NOMO-1 treated with DMSO at 0.1 percent for 48 hours (cell line): ENCODE measurements around the gene FGF4.

Experiments used
- DNase-seq: peaks from one replicate; lab custom pipeline; 2025; ENCODE audit not compliant: unreplicated experiment; lab: John Stamatoyannopoulos, UW

Gene FGF4

DNA sequence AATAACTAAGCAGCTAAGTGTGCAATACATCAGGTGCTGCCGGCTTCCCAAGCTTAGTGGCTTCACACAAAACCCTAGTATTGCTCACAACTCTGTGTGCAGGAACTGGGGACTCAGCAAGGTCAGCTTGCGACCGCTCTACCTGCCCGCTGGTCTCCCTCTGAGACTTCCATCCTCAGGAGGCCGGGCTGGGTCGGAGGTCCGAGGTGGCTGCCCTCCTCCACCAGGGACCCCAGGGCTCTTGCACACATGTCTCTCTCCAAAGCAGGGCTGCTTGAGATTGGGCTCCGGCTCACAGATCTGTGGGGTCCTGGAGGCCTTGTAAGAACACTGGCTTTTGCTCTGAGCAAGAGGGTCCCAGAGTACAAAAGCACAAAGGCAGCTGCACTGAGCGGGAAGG is 45.9 kb downstream of the FGF4 start:
- DNase-seq: no peak

DNA sequence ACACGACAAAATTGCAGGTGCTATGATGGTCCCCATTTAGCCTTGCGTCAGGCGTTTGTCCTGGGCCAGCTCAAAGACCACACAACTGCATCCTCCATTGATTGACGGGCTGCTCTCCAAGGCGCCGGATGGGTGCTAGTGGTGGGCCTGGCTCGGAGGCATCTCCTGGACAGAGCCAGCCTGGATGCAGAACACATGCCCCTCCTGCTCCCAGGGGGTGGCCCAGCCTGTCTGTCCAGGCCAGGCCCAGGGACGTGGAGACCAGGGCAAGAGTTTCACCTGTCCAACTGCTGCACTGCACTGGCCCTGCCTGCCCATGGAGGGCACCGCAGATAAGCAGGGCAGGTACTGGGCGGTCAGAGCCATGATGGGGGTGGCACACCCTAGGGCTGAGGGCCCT is 47.9 kb downstream of the FGF4 start:
- no peak for DNase-seq

DNA sequence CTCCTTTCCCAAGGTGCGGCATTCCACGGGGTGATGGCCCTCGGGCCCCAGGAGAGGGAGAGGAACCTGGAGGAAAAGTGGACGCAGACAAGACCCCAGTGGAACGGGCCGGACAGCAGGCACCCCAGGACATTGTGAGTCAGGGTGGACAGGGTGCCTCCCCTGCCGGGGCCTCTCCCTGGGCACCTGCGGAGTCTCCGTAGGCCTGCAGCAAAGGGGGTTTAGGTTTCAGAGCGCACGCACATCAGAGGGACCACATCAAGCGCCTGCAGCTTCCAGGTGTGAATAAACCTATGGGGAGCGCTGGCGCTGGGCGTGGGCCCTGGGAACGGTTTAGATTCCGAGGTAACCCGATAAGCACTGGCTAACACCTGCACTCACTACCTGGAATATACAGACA is 48.7 kb downstream of the FGF4 start:
- no peak for DNase-seq

DNA sequence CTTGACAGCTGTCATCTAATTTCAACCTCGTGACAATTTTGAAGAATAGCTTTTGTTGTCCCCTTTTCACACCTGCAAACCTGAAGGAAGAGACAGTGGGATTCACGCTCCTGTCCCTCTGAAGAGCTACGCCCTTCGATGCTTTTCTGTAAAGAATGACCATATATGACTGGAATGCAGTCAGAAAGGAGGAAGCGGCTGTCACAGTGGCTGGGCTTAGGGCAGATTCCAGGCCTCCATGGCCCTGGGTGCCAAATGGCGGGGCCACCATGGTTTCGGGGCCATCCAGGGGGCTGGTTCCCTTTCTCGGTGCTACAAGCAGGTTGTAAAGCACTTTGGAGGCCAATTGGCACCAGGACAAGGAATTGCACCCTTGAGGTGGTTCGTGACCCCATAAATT is 49.1 kb downstream of the FGF4 start:
- no peak for DNase-seq

DNA sequence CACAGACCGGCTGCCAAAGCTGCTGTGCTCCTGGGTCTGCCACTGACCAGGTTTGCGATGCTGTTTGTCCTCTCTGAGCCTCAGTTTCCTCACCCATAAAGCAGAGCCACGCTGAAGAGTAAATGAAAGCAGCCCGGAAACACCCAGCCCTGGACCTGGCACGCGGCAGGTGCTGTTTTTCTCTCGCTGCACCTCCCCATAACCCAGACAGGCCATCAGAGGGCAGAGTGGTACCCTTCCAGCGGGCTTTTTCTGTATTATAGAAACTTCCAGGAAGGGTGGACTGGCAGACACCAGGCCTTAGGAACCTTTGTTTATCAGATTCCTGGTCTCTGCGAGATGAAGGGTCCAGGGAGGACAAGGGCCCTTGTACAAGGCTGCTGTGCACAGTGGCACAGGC is 53.4 kb downstream of the FGF4 start:
- no peak for DNase-seq

DNA sequence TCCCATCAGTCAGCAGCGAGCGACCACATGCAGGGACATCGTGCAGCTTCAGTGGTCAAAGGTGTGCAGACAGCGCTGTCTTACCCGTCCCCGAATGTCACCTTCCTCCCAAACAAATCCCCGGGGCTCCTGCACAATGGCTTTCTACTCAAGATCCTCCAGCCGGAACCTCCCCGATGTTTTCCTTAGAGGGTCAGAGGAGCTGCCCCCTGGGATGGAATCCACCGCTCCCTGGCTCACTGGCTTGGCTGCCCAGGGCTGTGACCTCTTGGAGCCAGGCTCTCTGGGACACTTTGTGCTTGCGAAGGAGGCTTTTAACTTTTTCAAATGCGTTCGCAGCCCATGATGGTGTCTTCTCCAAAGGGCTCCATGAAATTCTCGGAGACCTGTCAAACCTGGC is 54.0 kb downstream of the FGF4 start:
- no peak for DNase-seq
